NCI-H345 treated with DMSO at 0.1 percent for 48 hours (cell line): Measurements from ENCODE around the gene PAQR8.
A peak's percentile ranks its signal among the peaks of the same experiment; 100 is the strongest.

Experiments used
- DNase-seq: peaks from one replicate; lab custom pipeline; 2025; ENCODE audit not compliant: unreplicated experiment; lab: John Stamatoyannopoulos, UW

Gene PAQR8, protein sequence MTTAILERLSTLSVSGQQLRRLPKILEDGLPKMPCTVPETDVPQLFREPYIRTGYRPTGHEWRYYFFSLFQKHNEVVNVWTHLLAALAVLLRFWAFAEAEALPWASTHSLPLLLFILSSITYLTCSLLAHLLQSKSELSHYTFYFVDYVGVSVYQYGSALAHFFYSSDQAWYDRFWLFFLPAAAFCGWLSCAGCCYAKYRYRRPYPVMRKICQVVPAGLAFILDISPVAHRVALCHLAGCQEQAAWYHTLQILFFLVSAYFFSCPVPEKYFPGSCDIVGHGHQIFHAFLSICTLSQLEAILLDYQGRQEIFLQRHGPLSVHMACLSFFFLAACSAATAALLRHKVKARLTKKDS

DNA sequence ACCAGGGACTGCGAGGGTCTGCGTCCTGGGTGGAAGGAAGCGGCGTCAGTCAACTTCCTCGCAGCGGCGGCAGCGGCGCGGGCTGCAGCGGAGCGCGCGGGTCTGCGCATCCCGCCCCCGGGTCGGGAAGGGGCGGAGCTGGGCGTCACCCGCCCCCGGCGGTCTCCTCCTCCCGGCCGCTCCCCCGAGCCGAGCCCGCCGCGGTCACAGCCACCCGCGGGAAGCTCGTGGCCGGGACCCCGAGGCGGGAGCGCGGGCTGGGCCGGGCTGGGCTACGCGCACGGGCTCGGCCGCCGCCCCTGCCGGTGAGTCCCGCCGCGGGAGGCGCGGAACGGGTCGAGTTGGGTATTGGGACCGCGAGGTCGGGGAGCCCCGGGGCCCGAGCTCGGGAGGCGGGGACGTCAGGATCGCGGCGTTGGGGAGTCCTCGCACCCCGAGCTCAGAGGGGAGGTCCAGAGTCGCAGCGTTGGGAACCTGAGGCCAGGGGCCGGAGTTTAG is at the start of gene PAQR8:
PAQR8 (plus strand) TSS at position 207 of the 498 bp plus-strand sequence. CDS start 41,063 bp downstream, outside the sequence.
- peak; percentile 46 for DNase-seq

DNA sequence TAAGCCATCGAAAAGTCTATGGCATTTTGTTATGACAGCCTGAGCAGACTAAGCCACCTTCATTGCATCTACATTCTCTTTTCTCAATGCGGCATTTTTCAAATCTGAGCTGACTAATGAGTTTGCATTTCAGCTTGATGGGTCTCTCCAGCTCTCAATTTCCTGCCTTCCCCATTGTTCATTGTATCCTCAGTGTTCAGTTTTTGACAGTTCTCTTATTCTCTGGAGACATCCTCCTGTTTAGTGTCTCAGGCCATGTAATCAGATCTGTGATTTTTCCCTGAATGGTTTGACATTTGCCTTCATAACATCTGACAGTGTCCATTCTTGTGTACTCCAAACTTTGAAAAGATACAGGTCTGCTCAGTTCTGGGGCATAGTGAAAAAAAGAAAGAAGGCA is 49.5 kb upstream of the PAQR8 start:
- no peak for DNase-seq

DNA sequence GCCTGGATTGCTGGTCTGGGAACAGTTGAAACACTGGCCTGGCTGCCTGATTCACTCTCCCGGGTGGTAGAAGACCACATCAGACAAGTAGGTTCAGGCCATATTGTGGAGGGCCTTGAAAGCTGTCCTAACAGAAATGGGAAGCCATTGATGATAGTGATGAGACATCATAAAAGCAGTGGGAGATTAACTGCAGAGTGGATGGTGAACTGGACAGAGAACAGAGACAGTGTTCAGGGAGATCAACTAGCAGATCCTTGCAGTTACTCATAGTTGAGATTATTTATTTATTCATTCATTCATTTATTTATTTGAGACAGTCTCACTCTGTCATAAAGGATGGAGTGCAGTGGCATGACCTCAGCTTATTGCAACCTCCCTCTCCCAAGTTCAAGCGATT is 47.2 kb upstream of the PAQR8 start:
- no peak for DNase-seq

DNA sequence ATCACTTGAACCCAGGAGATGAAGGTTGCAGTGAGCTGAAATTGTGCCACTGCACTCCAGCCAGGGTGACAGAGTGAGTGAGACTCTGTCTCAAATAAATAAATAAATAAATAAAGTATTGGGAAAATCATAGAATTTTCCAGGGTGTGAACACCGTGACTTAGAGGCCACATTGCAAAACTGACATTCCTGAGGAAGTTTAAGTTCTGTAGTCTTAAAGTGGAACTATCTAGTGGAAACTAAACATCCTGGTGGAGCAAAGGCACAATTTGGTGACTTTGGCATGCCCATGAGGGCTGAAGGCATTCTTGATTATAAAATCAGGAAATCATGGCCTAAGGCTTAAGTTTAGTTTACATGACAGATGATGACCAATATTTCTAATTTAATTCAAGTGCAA is 44.7 kb upstream of the PAQR8 start:
- DNase-seq: no peak

DNA sequence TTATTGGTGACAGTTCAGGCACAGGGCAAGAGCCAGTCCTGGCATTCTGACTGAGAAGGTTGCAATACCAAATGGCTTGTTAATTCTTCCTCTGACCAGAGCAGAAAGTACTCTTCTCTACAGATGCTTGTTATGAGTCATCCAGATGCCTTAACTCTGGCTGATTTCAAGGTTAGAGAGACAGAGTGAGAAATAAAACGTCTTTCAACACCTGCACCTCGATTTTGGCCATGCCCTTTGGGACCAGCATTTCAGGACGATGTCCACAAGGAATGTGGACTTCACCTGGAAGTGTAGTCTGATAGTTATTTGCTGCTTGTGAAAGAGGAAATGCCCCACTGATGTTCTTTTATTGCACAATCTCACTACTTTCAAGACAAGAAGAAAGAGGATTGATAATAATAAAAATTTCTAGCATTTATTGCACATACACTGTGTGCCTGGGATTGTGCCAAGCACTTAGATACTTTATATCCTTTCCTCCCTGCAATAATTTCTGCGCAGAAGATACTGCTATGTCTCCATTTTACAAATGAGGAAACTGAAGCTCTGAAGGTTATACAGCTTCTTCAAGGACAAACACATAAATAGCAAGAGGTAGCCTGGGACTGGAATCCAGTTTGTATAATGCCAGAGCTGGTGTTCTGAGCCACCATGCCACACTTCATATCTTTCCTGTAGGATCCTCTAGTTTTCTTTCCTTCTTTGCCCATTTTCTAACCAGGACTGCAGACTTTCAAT is 43.9 kb upstream of the PAQR8 start:
- DNase-seq: no peak

DNA sequence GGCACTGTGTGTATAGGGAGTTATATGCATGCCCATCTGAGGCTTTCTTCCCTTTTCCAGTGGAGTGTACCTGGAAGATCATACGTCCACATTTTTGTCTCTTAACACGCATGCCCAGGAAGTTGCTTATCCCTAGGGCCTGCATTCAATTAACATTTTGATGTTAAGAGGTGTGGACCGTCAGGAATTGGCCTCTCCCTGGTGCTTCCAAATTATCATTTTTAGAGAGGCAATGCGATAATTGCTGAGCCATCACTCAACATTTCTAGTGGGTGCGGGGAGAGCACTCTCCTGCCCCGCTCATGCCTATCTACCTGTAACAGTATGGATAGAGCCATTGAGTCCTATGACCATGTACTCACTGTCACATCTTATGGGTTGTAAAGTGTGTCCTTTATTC is 37.8 kb upstream of the PAQR8 start:
- DNase-seq: no peak

DNA sequence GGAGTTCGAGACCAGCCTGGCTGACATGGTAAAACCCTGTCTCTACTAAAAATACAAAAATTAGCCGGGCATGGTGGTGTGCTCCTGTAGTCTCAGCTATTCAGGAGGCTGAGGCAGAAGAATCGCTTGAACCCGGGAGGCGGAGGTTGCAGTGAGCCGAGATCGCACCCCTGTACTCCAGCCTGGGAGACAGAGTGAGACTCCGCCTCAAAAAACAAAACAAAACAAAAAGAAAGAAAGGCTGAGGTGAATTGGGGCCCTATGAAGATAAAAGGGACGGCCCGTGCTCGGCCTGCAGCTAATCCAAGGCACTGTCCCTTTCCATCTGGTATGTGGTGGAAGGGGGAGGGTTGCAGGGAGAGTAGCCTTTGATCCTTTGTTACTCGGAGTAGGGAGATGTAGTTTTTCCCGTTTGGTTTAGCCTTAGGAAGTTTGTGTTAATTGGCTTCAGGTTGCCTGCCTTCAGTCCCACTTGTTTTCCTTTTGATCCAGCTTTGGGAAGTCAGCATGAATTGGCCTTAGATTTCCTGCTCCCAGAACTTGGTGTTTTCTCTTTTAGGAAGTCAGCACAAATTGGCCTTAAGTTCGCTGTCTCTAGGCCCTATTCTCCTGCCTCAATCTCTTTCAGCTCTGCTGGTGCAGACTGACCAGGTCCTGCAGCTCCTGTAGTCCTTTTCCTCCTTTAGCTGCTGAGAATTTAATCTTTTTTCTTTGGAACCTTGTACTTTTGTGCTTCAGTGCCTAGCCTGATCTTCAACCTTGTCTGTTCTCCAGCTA is 36.1 kb upstream of the PAQR8 start:
- no peak for DNase-seq

DNA sequence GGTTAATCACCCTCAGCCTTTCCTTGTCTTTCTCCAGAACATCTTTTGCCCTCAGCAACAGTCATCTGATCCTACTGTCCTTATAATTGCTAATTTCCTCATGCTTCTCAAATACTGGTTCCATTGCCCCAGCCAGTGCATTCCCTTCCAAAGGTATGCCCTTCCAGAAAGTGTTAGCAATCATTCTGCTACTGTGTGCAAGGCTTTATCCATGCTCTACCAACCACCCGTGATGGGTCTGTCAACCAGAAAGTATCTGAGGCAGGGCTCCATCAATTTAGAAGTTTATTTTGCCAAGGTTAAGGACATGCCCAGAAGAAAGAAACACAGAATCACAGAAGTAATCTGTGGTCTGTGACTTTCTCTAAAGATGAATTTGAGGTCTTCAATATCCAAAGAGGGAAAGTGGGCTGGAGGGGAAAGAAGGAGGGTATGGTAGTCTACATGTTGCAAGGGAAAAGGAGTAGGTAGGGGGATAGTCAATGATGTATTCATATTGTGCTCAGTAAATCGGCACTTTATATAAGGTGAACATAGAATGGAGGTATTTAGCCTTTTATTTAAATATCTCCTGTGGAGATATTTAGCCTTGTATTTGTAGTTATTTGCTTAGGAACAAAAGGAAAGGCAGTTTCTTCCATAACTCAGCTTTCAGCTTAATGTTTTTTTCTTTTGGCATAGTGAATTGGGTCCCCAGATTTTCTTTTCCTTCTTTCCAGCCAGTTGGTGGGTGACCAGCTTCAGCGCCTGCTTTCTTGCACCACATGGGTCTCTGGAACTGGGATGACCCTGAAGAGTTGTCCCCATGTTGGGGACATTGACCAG is 35.2 kb upstream of the PAQR8 start:
- no peak for DNase-seq

DNA sequence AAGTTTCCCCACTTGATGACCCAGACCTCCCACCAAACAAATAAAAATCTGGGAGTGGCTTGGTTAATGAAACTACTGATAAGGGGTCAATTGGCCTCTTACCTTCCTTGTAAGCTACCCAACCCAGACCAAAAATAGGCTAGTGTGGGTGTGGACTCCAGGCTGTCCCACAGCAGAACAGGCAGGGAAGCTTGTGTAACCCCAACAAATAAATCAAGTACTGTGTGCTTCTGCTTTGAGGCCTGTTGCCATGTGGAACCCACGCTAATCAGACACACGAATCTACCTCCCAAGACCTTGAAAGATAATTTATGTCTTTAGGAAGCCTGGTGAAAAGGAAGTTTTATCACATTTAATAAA is 33.7 kb upstream of the PAQR8 start:
- no peak for DNase-seq

DNA sequence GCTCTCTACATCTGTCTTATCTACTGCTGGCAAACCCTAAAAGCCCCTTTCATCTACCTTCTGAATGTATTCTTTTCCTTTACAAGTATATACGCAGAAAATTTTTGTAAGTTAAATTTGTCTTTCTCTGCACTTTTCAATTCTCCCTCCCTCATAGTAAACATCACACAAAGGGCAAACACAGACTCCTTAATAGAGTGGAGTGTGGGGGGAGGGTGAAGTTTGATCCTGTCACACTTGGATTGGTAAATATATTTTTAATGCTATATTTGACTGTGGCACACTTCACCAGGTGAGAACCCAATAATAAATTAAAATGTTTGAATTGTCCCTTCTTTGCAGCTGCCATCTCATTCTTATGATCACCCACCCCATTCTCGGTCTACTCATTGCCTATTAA is 33.2 kb upstream of the PAQR8 start:
- DNase-seq: peak; percentile 32

DNA sequence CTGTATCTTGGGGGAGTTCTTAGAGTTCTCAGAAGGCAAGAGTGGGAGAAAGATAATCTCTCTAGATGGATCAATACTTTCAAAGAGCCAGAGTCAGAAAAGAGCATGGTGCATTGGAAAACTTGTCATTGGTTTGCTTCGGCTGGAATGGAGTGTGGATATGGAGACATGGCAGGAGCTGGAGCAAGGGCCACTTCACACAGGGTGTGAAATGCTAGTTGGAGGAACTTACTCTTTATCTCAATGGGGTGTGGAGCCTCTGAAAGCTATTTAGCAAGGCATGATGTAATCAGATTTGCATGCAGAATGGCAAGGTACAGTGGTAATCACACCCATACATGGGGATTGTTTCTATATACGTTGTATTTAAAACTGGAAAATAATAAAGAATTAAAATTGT is 31.5 kb upstream of the PAQR8 start:
- no peak for DNase-seq

DNA sequence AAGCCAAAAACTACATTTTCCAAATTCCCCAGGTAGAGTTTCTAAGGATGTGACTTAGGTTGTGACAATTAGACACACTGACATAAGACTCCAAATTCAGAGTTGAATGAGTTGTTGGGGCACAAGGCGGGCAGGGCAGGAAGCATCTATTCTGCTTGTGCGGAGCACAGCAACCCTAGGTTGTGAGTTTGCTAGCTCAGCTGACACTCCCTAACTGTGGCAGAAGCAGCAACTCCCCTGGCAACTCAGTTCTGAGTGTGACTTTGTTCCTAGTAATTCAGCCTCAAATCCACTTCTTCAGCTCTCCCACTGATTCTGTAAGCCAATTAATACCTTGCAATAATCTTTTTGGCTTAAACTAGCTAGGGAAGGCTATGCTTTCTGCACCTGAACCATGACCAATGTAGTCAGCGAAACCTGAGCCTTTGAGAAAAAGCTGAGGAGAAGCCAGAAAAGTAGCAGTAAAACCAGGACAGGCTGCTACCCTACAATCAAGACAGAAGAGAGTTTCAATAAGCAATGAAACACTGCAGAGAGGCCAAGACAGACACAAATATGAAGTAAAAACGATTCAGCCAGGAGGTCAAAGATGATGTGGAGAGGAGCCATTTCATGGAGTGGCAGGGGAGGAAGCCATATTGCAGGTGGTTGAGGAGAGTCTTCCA is 30.0 kb upstream of the PAQR8 start:
- no peak for DNase-seq

DNA sequence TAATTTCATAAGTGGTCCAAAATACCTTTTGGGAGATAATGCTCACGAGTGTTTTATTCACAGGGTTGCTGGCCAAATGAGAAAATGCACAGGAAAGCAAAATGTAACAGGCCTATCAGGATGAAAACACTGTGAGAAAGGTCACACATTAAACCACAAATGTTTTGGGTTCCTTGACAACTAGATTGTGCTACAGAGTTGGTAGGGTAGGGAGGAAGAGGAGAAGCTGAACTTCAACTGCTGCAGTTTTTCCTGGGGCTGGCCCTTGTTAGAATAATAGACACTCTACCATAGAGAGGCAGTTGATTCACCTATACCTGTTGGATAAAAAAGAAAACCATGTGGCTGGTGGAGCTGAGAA is 28.1 kb upstream of the PAQR8 start:
- DNase-seq: no peak

DNA sequence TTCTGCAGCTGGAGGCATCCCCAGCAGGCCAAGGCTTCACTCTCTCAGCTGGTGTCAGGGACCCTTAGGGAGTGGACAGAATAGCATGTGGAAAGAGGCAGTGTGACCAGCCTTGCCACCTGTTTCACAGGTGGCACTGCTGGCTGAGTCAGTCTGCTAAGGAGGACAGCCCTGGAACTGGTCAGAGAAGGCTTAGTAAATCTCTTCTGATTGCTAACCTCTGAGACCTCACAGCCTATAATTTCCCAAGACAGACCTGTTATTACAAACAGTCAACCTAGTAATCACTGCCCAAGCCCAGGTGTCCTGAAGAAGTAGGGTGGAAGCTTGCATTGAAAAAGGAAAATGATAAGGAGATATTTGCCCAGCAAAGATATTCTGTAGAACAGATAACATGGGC is 26.4 kb upstream of the PAQR8 start:
- DNase-seq: no peak

DNA sequence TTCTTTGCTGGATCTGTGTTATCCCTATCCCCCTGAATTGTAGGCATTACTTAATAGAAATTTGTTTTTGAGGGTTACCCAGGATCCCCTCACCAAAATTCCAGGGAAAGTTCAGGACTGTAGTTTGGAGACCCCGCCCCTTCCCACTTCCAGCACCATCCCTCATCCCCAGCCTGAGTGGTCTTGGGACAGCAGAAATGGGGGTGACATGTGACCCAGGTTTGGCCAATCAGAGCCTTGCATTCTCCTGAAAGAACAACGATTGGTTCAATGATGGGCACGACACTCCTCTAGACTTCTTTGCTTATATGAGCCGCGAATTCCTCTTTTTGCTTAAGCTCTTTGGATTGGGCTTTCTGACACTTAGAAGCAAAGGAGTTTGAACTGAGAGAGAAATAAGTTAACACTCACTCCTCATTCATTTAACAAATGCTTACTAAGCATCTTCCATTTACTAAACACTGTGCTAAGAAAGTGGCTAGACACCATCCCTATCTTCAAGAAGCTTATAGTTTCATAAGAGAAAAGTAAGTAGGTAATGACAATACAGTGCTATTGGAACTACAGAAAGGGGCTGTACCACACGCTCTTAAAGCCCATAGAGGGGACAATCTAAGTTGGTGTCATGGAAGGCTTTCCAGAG is 24.9 kb upstream of the PAQR8 start:
- no peak for DNase-seq

DNA sequence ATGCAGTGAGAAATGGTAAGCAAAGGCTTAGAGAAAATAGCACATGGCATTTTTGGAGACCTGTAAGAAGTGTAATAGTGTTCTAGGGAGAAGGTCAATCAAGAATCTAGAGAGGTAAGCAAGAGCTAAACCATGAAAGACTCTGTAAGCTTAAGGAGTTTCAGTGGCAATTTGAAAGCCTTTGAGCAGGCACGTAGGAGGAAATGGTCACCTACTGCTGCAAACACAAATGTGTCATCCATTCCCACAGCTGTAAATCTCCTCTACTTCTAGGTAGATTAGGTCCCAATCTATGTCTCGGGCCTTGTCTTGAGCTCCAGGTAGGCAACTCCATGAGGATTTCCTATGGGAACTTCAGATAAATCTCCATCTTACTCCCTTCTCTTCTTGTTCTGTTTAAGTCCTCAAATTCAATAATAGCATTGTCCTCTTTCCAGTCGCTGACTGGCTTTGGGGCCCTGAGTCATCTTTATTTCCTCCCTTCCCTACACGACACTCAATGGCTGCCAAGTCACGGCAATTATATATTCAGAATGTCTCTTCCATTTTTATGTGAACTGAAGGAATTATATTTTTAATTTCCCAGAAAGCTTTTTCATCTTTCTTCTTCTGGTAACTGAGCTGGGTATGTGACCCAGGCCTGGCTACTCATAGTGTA is 24.2 kb upstream of the PAQR8 start:
- DNase-seq: no peak

DNA sequence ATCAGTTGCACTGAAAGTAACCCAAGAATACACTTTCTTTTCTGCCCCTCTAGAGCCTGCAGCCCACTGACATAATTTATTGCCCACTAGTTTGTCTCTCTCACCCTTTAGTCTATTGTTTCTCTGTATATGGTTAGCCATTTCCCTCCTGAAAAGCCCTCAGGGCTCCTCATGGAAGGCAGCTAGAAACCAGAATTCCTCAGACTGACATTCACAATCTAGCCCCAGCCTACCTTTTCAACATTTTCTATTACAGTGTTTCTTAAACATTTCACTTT is 21.4 kb upstream of the PAQR8 start:
- DNase-seq: no peak

DNA sequence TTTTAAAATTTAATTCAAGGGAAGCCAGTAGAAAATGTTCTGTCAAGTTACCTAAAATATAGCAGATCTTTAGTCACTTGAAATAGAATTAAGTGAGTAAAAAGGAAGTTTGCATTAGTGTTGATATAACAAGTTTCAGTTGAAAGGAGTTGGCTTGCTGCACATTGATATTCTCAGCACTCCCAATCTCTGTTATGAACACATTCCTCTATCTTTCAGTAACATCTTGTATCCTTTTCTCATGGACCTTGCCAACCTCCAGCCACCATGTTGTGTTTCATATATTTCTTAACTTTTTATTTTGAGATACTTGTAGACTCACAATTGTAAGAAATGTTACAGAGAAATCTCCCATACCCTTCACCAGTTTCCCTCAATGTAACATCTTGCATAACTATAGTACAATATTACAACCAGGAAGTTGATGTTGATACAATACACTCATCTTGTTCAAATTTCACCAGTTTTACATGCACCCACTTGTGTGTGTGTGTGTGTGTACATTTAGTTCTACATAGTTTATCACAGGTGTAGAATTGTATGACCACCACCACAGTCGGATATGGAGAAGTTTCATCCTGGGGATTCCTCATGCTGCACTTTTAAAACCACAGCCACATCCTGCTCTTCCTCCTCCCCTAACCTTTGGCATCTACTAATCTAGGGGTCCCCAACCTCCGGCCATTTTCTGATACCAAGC is 20.2 kb upstream of the PAQR8 start:
- DNase-seq: no peak

DNA sequence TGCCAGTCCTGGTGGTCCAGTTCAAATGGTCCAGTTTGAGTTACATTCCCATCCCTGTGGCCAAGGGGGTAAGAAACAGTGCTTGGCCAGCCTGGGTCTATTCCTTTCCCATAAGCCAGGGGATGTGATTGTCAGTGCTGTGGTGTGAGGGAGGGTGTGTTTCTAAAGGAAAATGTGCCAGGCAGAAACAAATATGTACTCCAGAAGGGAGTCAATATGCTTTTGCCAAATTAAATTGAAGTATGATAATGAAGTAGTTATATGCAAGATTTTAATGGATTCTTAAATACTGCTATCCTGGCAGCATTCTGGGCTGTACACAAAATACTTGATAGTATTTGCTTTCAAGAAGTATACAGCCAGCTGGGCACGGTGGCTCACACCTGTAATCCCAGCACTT is 16.6 kb upstream of the PAQR8 start:
- DNase-seq: no peak
